Left kidney (tissue), 2 donors: ENCODE measurements around the gene CFAP46. TPM values are rescaled to one million over a fixed set of nuclear protein-coding genes. Genes with fewer than 3 reads are reported as not detected.
"Not testable (repeated sequence)": the region's sequence is repeated elsewhere in the genome, so short reads cannot be mapped to it uniquely, and the experiment has no call there.

Experiments
- DNase-seq: peaks from one replicate; pipeline ENCODE4 v3.0.0-alpha.2; 2013
- polyA plus RNA-seq: library from polyadenylated mRNA; unstranded; fragments of 120-200 nt; gene quantifications from one replicate; pipeline ENCODE4 v1.2.1, GENCODE V29; 2013; ENCODE audit not compliant: insufficient read length

CFAP46 gene
- polyA plus RNA-seq, 1 donor, result 7.4 TPM

GRCh38 chr10:132913559-132914115, 28.7 kb downstream of the CFAP46 start:
- DNase-seq, result no peak

DNA sequence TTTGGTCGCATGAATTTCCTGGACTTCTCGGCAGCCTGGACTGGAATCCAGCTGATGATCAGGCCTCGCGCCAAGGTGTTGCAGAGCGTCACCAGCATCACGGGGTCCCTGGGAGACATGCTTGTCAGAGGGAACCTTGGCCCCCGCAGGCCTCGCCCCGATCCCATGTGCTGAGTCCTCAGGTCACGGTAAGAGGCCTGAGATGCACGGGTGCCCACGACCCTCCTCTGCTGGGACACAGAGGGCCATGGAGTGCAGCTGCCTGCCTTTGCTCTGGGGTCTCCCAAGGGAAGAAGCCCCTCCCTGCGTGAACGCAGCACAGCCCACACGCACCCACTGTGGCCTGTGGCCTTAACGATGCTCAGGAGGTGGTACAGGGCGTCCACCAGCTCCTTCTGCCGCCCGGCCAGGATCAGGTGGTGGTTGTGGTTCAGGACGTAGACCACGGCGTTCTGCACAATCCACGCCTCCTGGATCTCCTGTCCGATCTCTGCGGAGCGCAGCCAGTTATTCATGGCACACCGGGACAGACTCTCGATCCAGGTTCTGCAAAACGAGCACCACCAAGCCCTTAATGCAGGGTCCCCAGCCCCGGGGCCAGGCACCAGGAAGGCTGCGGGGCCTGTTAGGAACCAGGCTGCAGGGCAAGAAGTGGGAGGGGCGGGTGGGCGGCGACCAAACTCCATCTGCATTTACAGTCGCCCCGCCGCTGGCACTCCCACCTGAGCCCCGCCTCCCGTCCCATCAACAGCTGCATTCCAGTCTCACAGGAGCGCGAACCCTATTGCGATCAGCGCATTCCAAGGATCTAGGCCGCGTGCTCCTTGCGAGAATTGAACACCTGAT, 29.4 kb downstream of the CFAP46 start:
- DNase-seq, result peak; percentile 72

DNA sequence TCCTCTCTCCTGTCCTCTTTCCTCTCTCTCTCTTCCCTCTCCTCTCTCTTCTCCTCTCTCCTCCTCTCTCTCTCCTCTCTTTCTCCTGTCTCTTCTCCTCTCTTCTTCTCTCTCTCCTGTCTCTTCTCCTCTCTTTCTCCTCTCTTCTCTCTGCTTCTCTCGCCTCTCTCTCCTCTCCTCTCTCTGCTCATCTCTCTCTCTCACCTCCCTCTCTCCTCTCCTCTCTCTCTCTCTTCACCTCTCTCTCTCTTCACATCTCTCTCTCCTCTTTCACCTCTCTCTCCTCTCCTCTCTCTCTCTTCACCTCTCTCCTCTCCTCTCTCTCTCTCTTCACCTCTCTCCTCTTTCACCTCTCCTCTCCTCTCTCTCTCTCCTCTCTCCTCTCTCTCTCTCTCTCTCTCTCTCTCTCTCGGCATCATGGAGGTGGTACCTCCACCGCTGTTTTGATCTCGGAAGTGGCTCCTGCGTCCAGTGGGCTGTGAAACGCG, 30.1 kb downstream of the CFAP46 start:
- no peak for DNase-seq

DNA sequence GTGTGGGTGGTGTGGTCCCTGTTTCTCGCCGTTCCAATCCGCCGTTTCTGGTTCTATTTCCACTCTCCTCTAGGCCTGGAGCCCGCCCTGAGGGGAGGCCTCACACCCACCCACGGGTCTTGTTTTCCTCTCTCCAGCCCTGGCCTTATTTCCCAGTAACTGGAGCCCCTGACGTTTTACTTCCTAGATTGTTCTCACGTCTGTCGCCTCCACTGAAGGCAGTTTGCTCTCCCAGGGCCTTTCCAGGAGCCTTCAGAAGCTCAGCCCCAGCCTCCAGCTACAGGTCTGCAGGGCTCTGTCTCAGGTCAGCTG, 30.6 kb downstream of the CFAP46 start:
- DNase-seq, result peak; percentile 22

GRCh38 chr10:132910901-132911785, 31.2 kb downstream of the CFAP46 start:
- DNase-seq, result peak; percentile 19

GRCh38 chr10:132910186-132910880, 32.0 kb downstream of the CFAP46 start:
- DNase-seq, result no peak

- DNase-seq, result no peak
These were observed 32.8 kb downstream of the CFAP46 start for GRCh38 chr10:132909491-132910071.

DNA sequence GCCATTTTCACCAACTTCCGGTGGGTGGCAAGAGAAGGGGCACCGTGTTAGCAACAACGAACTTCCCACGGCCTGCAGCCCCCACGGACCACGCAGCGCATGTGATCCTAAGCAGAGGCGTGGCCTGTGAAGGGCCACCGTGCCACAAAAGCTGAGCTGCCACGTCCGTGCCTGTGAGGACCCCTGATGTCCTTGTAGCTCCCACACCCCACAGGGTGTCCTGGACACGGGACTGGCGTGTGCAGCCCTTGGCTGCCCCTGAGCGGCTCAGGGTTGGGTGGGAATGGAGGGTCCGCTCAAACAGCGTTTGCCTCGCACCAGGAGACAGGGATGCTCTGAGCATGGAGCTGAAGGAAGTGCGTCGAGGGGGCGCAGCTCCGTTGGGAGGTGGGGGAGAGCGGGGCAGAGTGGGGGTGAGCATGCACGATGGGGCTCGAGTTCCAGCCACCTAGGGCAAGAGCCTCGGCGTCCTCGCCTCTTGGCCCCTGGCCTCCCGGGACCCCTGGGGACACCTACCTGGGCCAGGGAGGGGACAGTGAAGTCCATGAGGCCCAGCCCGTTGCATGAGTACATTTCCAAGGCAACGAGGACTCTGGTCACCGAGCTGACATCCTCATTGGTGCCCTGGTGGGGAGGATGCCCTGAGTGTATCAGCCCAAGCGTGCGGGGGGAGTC, 33.6 kb downstream of the CFAP46 start:
- DNase-seq, result no peak

- DNase-seq, result no peak
These were observed 34.3 kb downstream of the CFAP46 start for GRCh38 chr10:132907821-132908620.

DNA sequence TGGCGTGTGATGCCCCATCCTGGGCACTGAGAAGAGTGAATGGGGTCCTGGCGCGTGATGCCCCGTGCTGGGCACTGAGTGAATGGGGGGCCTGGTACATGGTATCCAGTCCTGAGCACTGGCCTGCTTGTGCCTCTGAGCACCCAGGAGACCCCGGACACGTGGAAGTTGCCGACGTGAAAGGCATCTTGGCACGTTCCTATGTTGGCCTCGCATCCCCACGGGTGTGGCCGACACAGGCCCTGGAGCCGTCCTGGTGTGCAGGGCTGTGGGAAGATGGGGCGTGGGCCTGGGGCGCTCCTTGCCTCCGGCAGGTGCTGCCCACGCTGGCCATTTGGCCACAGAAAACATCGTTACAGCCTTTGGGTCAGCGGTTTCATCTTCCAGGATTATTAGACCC, 35.5 kb downstream of the CFAP46 start:
- no peak for DNase-seq

GRCh38 chr10:132906106-132906505, 36.3 kb downstream of the CFAP46 start:
- DNase-seq, result no peak

GRCh38 chr10:132905661-132906060, 36.7 kb downstream of the CFAP46 start:
- no peak for DNase-seq

DNA sequence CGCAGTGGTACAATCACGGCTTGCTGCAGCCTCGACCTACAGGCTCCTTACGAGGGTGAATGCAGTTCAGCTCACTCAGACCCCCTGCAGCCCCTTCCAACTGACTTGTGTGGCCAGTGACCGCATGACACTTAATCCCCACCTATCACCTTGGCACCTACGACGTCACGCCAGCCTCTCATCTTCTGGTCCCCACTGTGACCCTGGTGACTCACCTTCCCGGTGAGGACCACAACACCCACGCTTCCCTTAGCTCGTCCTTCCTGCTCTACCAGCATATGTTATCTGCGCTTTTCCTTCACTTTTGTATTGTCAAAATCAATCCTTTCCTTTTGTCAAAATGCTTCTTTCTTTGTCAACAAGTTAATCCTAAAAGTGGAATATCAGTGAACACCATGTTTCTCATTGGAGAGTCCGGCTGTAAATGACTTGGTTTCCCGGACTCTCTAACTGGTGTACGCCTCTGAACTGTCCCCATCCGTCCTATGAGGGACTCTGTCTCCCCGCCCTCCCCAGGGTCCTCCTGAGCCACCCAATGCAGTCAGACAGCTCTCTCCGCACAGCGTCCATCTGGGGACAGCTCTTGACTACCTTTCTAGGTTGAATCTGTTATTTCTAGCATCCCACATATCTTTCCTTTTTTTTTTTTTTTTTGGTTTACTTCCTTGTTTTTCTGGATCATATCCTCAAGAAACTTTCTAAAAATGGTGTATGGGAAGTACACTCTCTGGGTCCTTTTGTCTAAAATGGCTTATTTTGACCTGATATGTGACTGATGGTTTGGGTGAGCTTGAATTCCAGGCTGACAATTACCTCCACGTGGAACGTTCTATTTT, 37.3 kb downstream of the CFAP46 start:
- DNase-seq, result no peak

- DNase-seq, result peak; percentile 24
These were observed 38.1 kb downstream of the CFAP46 start for GRCh38 chr10:132904181-132904813.

- DNase-seq, result not testable (repeated sequence)
These were observed 39.5 kb downstream of the CFAP46 start for GRCh38 chr10:132902656-132903575.

GRCh38 chr10:132901351-132901750, 41.0 kb downstream of the CFAP46 start:
- DNase-seq, result no peak

- DNase-seq, result no peak
These were observed 42.1 kb downstream of the CFAP46 start for GRCh38 chr10:132900211-132900756.

DNA sequence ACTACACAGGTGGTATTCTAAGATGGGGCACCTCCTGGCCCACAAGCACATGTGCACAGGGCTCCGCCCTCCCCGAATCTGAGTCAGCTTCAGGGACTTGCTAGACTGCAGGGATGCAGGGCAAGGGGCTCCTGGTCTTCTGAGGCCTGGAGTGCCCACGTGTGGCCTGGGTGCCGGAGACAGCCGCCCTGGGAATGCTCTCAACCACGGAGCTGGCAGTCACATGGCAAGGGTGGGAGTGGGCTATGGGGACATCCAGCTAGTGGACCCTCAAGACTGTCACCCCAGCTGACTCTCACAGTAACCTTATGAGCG, 42.7 kb downstream of the CFAP46 start:
- no peak for DNase-seq
